HG02642 (cell line): ENCODE results near the gene RPTOR.

ENCODE experiments used
- ATAC-seq: cut with Tn5 transposase; IDR thresholded peaks from one replicate; pipeline ENCODE4 v1.9.1; 2021; ENCODE audit warnings: mild to moderate bottlenecking; ENCODE audit not compliant: unreplicated experiment, poor library complexity

The RPTOR gene

DNA sequence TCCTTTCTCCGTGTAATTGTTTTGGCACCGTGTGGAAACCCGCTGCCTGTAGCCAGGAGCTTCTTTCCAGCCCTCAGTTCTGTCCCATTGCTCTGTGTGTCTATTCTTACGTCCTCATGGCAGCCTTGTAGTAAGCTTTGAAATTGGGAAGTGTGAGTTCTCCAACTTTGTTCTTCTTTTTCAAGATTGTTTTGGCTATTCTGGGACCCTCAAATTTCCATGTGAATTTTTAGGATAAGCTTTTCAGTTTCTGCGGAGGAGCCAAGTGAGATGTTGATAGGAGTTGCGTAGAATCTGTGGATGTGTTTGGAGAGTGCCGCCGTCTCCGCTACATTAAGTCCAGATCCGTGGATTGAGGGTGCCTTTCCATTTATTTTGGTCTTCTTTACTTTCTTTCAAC, 462.3 kb downstream of the RPTOR start:
- ATAC-seq = no peak

- no peak for ATAC-seq
Observed at GRCh38 chr17:81008140-81008539, 463.5 kb downstream of the RPTOR start.

DNA sequence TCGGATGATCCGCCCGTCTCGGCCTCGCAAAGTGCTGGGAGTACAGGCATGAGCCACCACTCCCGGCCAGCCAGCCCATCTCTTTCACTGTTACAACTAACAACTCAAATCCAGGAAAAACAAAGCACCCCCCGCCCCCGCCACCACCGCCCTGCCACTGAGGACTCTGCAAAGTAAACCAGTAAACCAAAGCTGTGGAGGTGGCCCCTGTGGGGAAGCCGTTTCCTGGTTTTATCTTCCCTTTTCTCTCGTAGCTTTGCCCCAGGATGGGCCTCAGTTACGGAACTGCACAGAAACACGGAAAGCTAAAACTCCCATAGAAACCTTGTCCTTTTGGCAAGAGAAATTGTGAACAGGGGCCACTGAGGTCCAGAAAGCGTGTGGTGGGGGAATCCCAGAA, 464.5 kb downstream of the RPTOR start:
- ATAC-seq = no peak

DNA sequence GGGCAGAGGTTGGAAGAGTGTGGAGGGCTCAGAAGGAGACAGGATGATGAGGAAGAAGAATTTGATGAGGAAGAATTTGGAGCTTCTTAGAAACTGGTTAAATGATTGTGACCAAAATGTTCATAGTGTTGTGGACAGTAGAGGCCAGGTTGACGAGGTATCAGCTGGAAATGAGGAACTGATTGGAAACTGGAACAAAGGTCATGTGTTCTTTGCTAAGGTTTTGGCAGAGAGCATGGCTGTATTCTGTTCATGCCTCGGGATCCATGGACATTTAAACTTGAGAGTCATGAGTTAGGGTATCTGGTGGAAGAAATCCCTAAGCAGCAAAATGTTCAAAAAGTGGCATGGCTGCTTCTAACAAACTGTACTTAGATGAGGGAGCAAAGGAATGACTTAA, 466.3 kb downstream of the RPTOR start:
- ATAC-seq = no peak

DNA sequence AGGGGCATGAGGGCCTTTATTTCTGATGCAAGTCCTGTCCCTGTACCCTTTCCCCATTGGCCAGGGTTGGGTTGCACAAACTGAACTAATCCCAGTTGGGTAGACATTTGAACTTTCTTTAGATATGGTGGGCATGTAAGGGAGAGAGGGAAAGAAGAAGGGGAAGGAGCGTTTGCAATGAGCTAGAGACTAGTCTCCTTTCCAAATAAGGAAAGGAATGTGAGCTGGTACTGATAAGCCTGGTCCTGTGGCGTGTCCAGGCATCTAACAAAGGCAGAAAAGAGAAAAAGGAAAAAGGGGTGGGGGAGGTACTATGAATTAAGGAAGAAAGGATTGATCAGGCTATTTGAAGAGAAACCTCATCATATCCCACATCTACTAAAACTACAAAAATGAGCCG, 467.3 kb downstream of the RPTOR start:
- no peak for ATAC-seq

- ATAC-seq = no peak
Observed at GRCh38 chr17:81012574-81013447, 468.2 kb downstream of the RPTOR start.

GRCh38 chr17:81013642-81014041, 469.0 kb downstream of the RPTOR start:
- ATAC-seq = no peak

DNA sequence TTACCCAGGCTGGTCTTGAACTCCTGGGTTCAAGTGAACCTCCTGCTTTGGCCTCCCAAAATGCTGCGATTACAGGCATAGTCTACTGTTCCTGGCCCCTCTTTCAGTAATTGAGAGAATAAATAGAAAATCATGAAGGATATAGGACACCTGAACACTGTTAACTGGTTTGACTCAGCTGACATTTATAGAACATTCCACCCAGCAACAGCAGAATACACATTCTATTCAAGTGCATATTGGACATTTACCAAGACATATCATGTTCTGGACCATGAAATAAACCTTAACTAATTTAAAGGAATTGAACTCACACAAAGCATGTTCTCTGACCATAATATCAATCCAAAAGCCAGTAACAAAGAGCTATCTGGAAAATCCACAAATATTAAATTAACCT, 470.5 kb downstream of the RPTOR start:
- ATAC-seq = no peak
